Measurements from ENCODE around the gene ARL8A.
"Not testable (repeated sequence)": the region's sequence is repeated elsewhere in the genome, so short reads cannot be mapped to it uniquely, and the experiment has no call there.

The ARL8A gene
- total RNA-seq = 29.8 to 49.1 (median 37.0) reads per million in 9 experiments

DNA sequence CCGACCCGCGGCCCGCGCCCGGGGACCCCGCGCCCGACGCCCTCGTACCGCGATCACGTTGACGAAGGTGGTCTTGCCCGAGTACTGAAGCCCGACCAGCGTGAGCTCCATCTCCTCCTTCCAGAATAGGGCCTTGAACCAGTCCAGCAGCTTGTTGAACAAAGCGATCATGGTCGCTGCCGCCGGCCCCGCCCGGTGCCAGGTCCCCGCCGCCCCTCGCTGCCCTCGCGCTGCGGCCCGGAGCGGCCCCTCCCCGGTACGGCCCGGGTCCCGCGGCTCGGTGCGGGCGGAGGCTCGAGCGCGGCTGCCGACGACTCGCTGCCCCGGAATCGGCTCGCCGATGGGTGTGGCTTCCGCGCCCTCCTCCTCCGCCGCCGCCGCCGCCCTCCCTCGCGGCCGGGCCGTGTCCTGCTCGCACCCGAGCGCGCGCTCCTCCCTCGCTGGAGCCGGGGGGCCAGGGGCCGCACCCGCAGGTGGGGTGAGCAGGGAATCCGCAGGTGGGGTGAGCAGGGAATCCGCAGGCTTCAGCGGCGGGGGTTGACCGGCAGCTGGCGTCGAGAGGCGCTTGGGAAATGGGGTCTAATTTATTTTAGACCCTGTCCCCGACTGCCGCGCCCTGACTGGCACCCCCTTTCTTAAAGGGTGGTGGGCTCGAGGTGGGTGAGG is at the start of gene ARL8A:
Gene ARL8A (minus strand): TSS at position 336 of the 666 bp plus-strand sequence. CDS start 165 bp downstream, at position 171.
- H3K27me3 Mint-ChIP-seq = no peaks in the 10 kb centered on the region
- peaks cover 56% of the 10 kb centered on the region for H3K36me3 Mint-ChIP-seq (ENCODE audit: insufficient read depth)
- DNase-seq (peak; percentile 47 to 63 (median 53)), ATAC-seq (replicated peaks) (peak; percentile 76)
- peaks cover 27 to 32% of the 10 kb centered on the region in 2 donors for H3K4me1 Mint-ChIP-seq (ENCODE audit: low read depth in 2 of 2)
- H3K4me3 Mint-ChIP-seq = peak within 1 kb of the TSS; percentile 96
- H3K9me3 Mint-ChIP-seq = no peaks in the 10 kb centered on the region
- H3K27ac Mint-ChIP-seq = peak within 1 kb of the TSS; percentile 94 to 98

DNA sequence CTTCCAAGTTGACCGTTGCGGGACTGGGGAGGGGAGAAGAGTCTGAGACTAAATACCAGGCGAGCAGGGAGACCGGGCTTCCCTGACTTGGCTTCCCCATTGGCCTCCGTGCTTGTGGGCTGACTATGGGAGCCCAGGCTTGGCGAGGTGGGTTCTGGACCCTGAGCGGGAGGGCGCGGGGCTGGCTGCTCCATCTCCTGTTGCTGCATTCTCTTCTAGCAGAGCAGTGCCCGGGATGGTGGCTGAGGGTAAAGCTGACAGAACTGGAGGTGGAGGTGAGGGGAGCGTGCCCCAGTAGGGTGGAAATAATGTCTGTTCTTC is 49.8 kb upstream of the ARL8A start:
- Mint-ChIP-seq H3K27ac (peak overlapping the region; percentile 78 to 97), H3K9me3 (no peaks in the 10 kb centered on the region), H3K4me1 (ENCODE audit: low read depth in 2 of 2) (peaks cover 38 to 48% of the 10 kb centered on the region in 2 donors), H3K27me3 (peaks cover 0 to 55% of the 10 kb centered on the region in 2 donors), H3K4me3 (peak overlapping the region; percentile 64 to 76), H3K36me3 (ENCODE audit: insufficient read depth) (peaks cover 6% of the 10 kb centered on the region)
- DNase-seq (no peak), ATAC-seq (replicated peaks) (no peak)

DNA sequence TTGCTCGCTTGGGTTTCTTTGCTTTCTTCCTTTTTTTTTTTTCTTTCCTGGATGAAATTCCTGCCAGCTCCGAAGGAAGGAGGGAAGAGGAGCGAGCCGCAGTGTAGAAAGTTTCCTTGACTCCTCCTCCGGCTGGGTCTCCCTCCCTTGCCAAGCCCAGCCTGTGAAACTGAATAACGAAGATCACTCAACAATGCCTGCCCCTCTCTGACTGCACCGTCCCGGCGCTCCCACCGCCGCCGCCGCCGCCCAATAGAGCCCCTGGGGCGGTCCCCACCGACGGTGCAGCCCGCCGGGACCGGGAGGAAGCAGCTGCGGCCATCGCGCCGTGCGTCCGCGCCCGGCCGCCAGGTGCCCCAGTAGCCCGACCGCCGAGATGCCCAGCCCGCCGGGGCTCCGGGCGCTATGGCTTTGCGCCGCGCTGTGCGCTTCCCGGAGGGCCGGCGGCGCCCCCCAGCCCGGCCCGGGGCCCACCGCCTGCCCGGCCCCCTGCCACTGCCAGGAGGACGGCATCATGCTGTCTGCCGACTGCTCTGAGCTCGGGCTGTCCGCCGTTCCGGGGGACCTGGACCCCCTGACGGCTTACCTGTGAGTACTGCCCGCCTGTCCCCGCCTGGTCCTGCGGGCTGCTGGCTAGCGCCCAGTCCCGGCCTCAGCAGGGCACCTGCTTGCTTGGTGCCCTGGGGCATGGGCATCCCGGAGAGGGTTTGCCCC is 49.2 kb upstream of the ARL8A start, which contains the start of gene LGR6:
Gene LGR6 (plus strand): TSS at position 186 of the 714 bp plus-strand sequence. CDS start 191 bp downstream, at position 377.
- ATAC-seq (replicated peaks) (no peak), DNase-seq (no peak)
- H3K27me3 Mint-ChIP-seq = peaks cover 0 to 55% of the 10 kb centered on the region in 2 donors
- H3K4me3 Mint-ChIP-seq = peak within 1 kb of the TSS; percentile 64 to 80
- peak within 1 kb of the TSS; percentile 78 to 97 for H3K27ac Mint-ChIP-seq
- peaks cover 34 to 43% of the 10 kb centered on the region in 2 donors for H3K4me1 Mint-ChIP-seq (ENCODE audit: low read depth in 2 of 2)
- peaks cover 4% of the 10 kb centered on the region for H3K36me3 Mint-ChIP-seq (ENCODE audit: insufficient read depth)
- no peaks in the 10 kb centered on the region for H3K9me3 Mint-ChIP-seq

DNA sequence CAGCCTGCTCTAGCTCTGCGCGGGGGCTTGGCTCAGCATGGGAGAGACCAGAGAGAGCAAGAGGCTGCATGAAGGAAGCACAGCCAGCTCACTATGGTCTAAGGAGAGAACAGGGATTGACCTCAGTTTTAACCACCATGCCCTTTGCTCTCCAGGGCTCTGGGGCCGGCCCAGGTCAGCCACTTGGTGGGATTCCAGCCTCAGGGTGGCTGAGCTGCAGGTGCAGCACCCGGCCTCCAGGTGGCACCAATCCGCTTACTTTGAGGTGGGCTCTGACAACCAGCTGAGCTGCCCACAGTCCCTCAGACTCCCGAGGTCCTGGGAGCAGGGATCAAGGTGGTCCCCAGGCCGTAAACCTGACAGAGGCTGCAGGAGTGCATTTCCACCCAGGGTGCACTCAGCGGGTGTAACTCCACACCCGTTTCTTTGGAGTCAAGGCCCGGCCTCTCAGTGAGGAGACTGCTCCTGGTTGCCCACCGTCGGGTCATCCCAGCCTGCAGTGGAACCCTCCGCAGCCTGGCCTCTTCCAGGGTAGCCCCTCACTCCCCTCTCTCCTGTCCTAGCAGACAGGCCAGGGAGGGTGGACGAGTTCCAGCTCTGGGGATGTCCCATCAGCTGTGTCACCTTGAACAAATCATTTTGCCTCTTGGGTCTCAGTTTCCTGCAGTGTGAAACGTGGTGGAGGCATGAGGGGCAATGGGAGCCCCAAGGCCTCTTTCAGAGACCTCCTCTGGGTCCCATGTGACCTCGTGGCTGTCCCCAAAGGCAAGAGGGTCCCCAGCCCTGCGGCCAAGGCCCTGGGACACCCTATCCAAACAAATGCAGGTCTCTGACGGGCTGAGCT is 48.5 kb upstream of the ARL8A start:
- peaks cover 4% of the 10 kb centered on the region for H3K36me3 Mint-ChIP-seq (ENCODE audit: insufficient read depth)
- H3K27me3 Mint-ChIP-seq = peaks cover 0 to 50% of the 10 kb centered on the region in 2 donors
- no peak for ATAC-seq (replicated peaks)
- no peak overlapping the region for H3K27ac Mint-ChIP-seq
- peak overlapping the region; percentile 59 to 80 for H3K4me3 Mint-ChIP-seq
- H3K4me1 Mint-ChIP-seq (ENCODE audit: low read depth in 2 of 2) = peaks cover 27 to 35% of the 10 kb centered on the region in 2 donors
- DNase-seq = peak; percentile 60 to 65 (median 61)
- no peaks in the 10 kb centered on the region for H3K9me3 Mint-ChIP-seq

DNA sequence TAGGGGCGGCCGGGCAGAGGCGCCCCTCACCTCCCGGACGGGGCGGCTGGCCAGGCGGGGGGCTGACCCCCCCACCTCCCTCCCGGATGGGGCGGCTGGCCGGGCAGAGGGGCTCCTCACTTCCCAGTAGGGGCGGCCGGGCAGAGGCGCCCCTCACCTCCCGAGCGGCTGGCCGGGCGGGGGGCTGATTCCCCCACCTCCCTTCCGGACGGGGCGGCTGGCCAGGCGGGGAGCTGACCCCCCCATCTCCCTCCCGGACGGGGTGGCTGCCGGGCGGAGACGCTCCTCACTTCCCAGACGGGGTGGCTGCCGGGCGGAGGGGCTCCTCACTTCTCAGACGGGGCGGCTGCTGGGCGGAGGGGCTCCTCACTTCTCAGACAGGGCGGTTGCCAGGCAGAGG is 46.9 kb upstream of the ARL8A start:
- H3K36me3 Mint-ChIP-seq (ENCODE audit: insufficient read depth); H3K27ac Mint-ChIP-seq; H3K4me3 Mint-ChIP-seq; DNase-seq; ATAC-seq (replicated peaks); H3K9me3 Mint-ChIP-seq: not testable (repeated sequence)
- Mint-ChIP-seq H3K4me1 (ENCODE audit: low read depth in 2 of 2) (peaks cover 20 to 22% of the 10 kb centered on the region in 2 donors), H3K27me3 (peaks cover 0 to 59% of the 10 kb centered on the region in 2 donors)

DNA sequence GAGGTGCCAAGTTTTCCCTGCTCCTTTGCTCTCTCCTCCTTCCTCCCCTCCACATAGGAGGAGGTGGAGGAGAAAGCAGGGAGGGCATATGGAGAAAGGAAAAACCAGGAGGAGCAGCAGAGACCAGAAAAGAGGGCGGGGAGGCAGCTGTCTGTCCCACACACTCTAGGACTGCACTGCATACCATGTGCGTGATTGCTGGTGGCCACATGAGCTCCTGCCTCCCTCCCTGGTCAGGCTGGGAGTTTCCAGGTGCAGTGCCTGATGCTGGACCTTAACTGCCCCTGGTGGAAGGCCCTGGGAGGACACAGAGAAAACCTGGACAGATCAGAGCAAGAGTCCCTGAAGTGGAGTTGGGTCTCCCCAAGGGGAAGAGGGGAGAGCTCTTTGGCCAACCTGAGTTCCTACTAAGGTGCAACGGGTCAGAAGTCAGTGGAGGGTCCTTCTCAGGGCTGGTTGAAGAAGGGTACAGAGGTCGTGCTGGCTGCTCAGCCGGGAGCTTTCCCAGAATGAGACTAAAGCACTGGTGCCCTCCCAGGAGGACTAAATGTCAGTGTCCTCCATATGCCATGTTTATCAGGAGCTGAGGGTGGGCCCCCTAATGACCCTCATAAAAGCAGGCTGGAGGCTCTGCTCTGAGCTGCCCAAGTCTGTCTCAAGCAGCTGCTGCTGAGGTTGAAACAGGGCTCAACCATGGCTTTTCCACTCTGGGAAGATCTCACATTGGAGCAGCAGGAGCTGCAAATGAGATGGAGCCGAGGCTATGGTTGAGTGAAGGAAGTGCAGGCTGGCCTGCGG is 45.6 kb upstream of the ARL8A start:
- ATAC-seq (replicated peaks) = no peak
- peaks cover 4% of the 10 kb centered on the region for H3K36me3 Mint-ChIP-seq (ENCODE audit: insufficient read depth)
- peaks cover 14% of the 10 kb centered on the region in 2 donors for H3K4me1 Mint-ChIP-seq (ENCODE audit: low read depth in 2 of 2)
- H3K27ac Mint-ChIP-seq = no peak overlapping the region
- no peak overlapping the region for H3K4me3 Mint-ChIP-seq
- DNase-seq = no peak
- peaks cover 0 to 55% of the 10 kb centered on the region in 2 donors for H3K27me3 Mint-ChIP-seq
- no peaks in the 10 kb centered on the region for H3K9me3 Mint-ChIP-seq

DNA sequence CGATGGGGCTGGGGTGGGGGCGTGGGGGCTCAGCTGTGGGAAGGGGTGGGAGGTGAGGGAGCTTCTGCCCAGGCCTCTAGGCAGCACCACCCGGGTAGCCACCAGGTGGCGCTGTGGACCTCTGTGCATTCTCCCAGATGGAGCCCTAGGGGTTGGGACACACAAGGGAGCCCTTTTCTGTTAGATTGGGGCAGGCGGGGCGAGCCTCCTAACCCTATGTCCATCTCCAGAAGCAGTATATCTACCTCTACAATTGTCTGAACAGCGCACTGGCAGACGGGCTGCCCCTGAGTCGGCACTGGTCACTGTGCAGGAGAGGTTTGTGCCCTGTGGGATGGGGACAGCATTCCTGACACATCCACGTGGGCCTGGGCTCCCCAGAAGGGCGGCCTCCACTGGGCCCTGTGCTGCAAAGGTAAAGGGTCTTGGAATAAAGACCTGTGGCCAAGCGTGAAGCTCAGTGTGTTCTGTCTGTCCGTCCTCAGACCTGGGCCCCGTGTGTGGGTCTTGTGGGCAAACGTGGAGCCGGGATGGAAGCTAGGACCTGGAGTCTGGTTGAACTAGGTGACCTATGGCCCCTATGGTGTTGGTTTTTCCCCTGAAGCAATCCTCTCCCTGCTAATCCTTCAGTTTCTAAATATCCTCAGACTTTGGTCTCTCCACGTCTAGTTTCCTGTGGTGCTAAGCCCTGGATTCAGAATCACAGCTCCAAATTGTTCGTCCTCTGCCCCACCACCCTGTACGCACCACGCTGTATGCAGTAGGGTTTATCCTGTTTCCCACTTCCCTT is 44.7 kb upstream of the ARL8A start:
- Mint-ChIP-seq H3K9me3 (no peaks in the 10 kb centered on the region), H3K4me3 (no peak overlapping the region), H3K4me1 (ENCODE audit: low read depth in 2 of 2) (peaks cover 11 to 17% of the 10 kb centered on the region in 2 donors), H3K36me3 (ENCODE audit: insufficient read depth) (peaks cover 4% of the 10 kb centered on the region), H3K27ac (no peak overlapping the region), H3K27me3 (peaks cover 0 to 53% of the 10 kb centered on the region in 2 donors)
- peak; percentile 77 for ATAC-seq (replicated peaks)
- peak; percentile 77 to 82 (median 81) for DNase-seq

DNA sequence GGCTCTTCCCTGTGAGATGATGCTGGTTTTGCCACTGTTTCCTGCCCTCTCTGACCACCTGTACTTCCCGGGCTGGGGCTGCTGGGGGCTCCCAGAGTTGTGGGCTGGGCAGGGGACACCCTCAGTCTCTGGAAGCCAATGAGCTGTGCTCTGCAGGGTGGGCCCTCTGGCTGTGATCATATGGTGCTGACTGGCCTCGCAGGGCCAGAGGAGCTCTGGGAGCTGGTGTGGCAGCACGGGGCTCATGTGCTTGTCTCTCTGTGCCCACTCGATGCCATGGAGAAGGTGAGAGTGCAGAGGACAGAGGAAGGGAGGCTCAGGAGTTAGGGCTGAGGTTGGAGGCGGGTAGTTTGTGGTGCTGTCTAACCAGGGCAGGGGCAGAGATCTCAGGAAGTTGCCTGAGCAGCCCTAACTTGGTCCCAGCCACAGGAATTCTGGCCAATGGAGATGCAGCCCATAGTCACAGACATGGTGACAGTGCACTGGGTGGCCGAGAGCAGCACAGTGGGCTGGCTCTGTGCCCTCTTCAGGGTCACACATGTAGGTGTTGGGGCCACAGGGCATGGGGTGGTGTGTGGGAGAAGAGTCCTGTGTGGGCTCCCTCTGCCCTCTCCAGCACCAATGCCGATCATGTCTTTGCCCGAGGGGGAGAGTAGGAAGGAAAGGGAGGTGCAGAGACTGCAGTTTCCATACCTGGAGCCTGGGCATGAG is 43.3 kb upstream of the ARL8A start:
- Mint-ChIP-seq H3K4me1 (ENCODE audit: low read depth in 2 of 2) (peaks cover 12 to 20% of the 10 kb centered on the region in 2 donors), H3K4me3 (no peak overlapping the region), H3K9me3 (no peaks in the 10 kb centered on the region), H3K36me3 (ENCODE audit: insufficient read depth) (peaks cover 4% of the 10 kb centered on the region), H3K27me3 (peaks cover 0 to 41% of the 10 kb centered on the region in 2 donors), H3K27ac (peak overlapping the region in 1 of 2 donors; percentile 59)
- DNase-seq (no peak), ATAC-seq (replicated peaks) (no peak)

DNA sequence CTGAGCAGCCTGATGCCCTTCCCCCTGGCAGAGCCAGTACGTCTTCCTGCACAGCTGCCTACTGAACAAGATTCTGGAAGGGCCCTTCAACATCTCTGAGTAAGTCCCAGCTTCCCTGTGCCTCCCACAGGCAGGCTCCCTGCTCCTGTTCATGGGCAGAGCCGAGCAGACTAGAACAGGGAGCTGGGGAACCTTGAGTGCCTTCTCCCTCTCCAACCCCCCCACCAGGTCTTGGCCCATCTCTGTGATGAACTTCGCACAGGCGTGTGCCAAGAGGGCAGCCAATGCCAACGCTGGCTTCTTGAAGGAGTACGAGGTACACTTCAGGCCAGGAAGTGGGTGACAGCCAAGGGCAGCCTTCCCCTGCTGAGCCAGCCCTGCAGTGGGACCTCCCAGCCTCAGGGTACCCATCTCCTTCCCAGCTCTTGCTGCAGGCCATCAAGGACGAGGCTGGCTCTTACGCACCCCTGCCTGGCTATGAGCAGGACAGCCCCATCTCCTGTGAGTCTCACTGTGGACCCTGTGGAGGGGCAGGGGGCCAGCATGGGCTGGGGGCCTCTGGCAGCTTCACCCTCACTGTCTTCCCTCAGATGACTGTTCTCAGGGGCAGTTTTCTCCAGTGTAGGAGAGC is 42.6 kb upstream of the ARL8A start:
- Mint-ChIP-seq H3K9me3 (no peaks in the 10 kb centered on the region), H3K4me3 (no peak overlapping the region), H3K27me3 (peaks cover 0 to 34% of the 10 kb centered on the region in 2 donors), H3K36me3 (ENCODE audit: insufficient read depth) (peaks cover 4% of the 10 kb centered on the region), H3K4me1 (ENCODE audit: low read depth in 2 of 2) (peaks cover 12 to 14% of the 10 kb centered on the region in 2 donors), H3K27ac (no peak overlapping the region)
- DNase-seq (no peak), ATAC-seq (replicated peaks) (no peak)

DNA sequence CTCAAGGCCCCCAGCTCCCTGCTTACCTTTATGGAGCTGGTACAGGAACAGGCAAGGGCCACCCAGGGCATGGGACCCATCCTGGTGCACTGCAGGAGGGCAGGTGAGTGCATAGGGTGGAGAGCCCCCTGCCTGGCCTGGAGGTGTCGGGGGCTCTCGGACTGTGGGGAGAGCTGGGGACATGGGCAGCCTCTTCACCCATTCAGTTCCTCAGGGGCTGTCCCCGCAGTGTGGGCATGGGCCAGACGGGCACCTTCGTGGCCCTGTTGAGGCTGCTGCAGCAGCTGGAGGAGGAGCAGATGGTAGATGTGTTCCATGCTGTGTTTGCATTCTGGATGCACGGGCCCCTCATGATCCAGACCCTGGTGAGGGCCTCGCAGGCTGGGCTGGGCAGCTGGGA is 41.8 kb upstream of the ARL8A start:
- Mint-ChIP-seq H3K4me3 (no peak overlapping the region), H3K27me3 (peaks cover 0 to 33% of the 10 kb centered on the region in 2 donors), H3K9me3 (no peaks in the 10 kb centered on the region), H3K36me3 (ENCODE audit: insufficient read depth) (peaks cover 4% of the 10 kb centered on the region), H3K4me1 (ENCODE audit: low read depth in 2 of 2) (peaks cover 12 to 13% of the 10 kb centered on the region in 2 donors), H3K27ac (no peak overlapping the region)
- ATAC-seq (replicated peaks) (no peak), DNase-seq (no peak)

DNA sequence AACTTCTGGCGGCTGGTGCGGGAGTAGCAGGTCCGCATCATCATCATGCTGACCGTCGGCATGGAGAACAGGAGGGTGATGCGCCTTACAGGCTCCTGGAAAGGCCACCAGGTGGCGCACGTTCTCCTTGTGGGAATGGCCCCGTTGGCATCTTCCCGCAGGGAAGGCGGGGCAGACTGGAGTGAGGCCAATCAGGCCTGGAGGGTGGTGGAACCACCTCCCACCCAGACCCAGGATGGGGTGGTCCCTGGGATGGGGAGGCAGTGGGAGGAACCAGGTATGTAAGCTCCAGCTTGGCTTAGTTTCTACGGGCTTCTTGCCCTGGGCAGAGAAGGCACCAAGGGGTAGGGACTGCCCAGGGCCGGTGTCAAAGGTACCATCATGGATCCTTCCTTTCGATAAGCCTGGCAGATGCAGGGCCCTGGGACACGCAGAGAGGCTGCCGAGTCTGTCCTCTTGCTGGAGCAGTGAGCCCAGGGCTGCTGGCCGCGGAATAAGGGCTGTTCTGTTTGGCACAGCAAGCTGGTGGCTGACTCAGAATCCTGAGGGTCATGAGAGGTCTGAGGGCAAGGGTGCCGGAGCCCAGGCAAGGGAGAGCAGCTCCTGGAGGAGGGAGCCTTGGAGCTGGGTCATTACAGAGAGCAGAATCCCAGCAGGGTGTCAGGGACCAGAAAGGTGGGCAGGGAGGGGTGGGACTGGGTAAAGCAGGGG is 40.4 kb upstream of the ARL8A start:
- DNase-seq = peak; percentile 58 to 66 (median 60)
- Mint-ChIP-seq H3K9me3 (no peaks in the 10 kb centered on the region), H3K36me3 (ENCODE audit: insufficient read depth) (peaks cover 4% of the 10 kb centered on the region), H3K27me3 (peaks cover 0 to 33% of the 10 kb centered on the region in 2 donors), H3K4me1 (ENCODE audit: low read depth in 2 of 2) (peaks cover 12 to 13% of the 10 kb centered on the region in 2 donors), H3K27ac (no peak overlapping the region), H3K4me3 (peak overlapping the region in 1 of 2 donors; percentile 34)
- ATAC-seq (replicated peaks) = peak; percentile 62
